Ishikawa (cell line): Measurements from ENCODE around the gene TLE7.

Source experiments
- CEBPB ChIP-seq: IDR thresholded peaks from 2 replicates; pipeline ENCODE4 v1.6.1; 2012
- CREB1 ChIP-seq: IDR thresholded peaks from 2 replicates; pipeline ENCODE4 v1.6.1; 2012; ENCODE audit warnings: low read depth
- EGR1 ChIP-seq: IDR thresholded peaks from 2 replicates; pipeline ENCODE4 v1.6.1; 2012
- EP300 ChIP-seq: IDR thresholded peaks from 2 replicates; pipeline ENCODE4 v1.6.1; 2012; ENCODE audit warnings: borderline replicate concordance
- FOXM1 ChIP-seq: IDR thresholded peaks from 2 replicates; pipeline ENCODE4 v1.6.1; 2012; ENCODE audit warnings: low read depth, borderline replicate concordance
- MAX ChIP-seq: IDR thresholded peaks from 2 replicates; pipeline ENCODE4 v1.6.1; 2012
- NFIC ChIP-seq: IDR thresholded peaks from 2 replicates; pipeline ENCODE4 v1.6.1; 2012
- RAD21 ChIP-seq: IDR thresholded peaks from 2 replicates; pipeline ENCODE4 v1.6.1; 2012; ENCODE audit warnings: low read depth
- REST ChIP-seq: IDR thresholded peaks from 2 replicates; pipeline ENCODE4 v1.6.1; 2012; ENCODE audit warnings: low read depth, mild to moderate bottlenecking
- TAF1 ChIP-seq: IDR thresholded peaks from 2 replicates; pipeline ENCODE4 v1.6.1; 2012; ENCODE audit warnings: low read depth, mild to moderate bottlenecking
- TCF12 ChIP-seq: IDR thresholded peaks from 2 replicates; pipeline ENCODE4 v1.6.1; 2012; ENCODE audit warnings: low read depth
- TEAD4 ChIP-seq: IDR thresholded peaks from 2 replicates; pipeline ENCODE4 v1.6.1; 2012
- USF1 ChIP-seq: IDR thresholded peaks from 2 replicates; pipeline ENCODE4 v1.6.1; 2012
- YY1 ChIP-seq: IDR thresholded peaks from 2 replicates; pipeline ENCODE4 v1.6.1; 2012; ENCODE audit warnings: low read depth
- ZBTB7A ChIP-seq: IDR thresholded peaks from 2 replicates; pipeline ENCODE4 v1.6.1; 2012; ENCODE audit warnings: low read depth

Gene TLE7

GRCh38 chr16:71387045-71387871 lies 54.6 kb downstream of the TLE7 start:
- TF ChIP-seq FOXM1 (no peak), YY1 (no peak), TEAD4 (no peak), TCF12 (no peak), NFIC (no peak)

- no peak for TF ChIP-seq NFIC
- no peak for TF ChIP-seq TAF1
- no peak for TF ChIP-seq CEBPB
- TF ChIP-seq FOXM1: no peak
- TF ChIP-seq MAX: no peak
- TF ChIP-seq TEAD4: no peak
- no peak for TF ChIP-seq USF1
- TF ChIP-seq CREB1: no peak
- no peak for TF ChIP-seq TCF12
- TF ChIP-seq EGR1: no peak
- no peak for TF ChIP-seq RAD21
- no peak for TF ChIP-seq ZBTB7A
- no peak for TF ChIP-seq EP300
- no peak for TF ChIP-seq YY1
- no peak for TF ChIP-seq REST
Measured at GRCh38 chr16:71384073-71384724, 57.7 kb downstream of the TLE7 start.

- TF ChIP-seq YY1 (no peak), TAF1 (no peak), REST (no peak), ZBTB7A (no peak), CREB1 (no peak), USF1 (no peak), MAX (no peak), CEBPB (no peak), FOXM1 (no peak), NFIC (no peak), TEAD4 (no peak), RAD21 (no peak), TCF12 (no peak), EGR1 (no peak), EP300 (no peak)
Measured at GRCh38 chr16:71383054-71383773, 58.6 kb downstream of the TLE7 start.

GRCh38 chr16:71380831-71381230 lies 61.0 kb downstream of the TLE7 start:
- no peak for TF ChIP-seq CREB1
- no peak for TF ChIP-seq REST
- TF ChIP-seq NFIC: no peak
- TF ChIP-seq TAF1: no peak
- no peak for TF ChIP-seq EGR1
- no peak for TF ChIP-seq YY1
- no peak for TF ChIP-seq TCF12
- no peak for TF ChIP-seq FOXM1
- no peak for TF ChIP-seq RAD21
- no peak for TF ChIP-seq MAX
- TF ChIP-seq CEBPB: no peak
- TF ChIP-seq USF1: no peak
- TF ChIP-seq ZBTB7A: no peak
- no peak for TF ChIP-seq EP300
